K562 (cell line): Measurements from ENCODE around the gene ATRN. TPM values are rescaled to one million over a fixed set of nuclear protein-coding genes. Genes with fewer than 3 reads are reported as not detected.

Experiments used
- ATAC-seq: fragments of 200-7000 bp; cut with Tn5 transposase; 3 replicates; pipeline ENCODE4 v1.9.1; 2020; ENCODE audit warnings: moderate library complexity
- BruUV-seq: library from RNA; stranded (reverse); fragments of 400-500 nt; replicated peaks from 2 replicates; lab custom pipeline; 2021; lab: Mats Ljungman, UMichigan
- CTCF ChIA-PET: fragments of 300-600 bp; formaldehyde crosslinking; extraction: SDS; loops from one replicate; lab custom pipeline; 2021; ENCODE audit warnings: low intra/inter-chr PET ratio; lab: Yijun Ruan, JAX
- POLR2A ChIA-PET: fragments of 300-600, 350-650 bp; sonication (Branson Sonifier 250); formaldehyde crosslinking; extraction: SDS; loops from one replicate; lab custom pipeline; 2021; ENCODE audit warnings: antibody characterized with exemption, inconsistent platforms; lab: Yijun Ruan, JAX
- DNase-seq, 4 experiments: peaks; one replicate each; pipeline versions ENCODE4 v3.0.0 to v3.0.0-alpha.2; 2011 to 2018; ENCODE audit warnings: low spot score in 3 of 4, mixed read lengths in 3 of 4; ENCODE audit errors: extremely low read depth in 1 of 4
- FAIRE-seq: peaks from 2 replicates; lab custom pipeline; 2011; peaks lifted over from hg19 to GRCh38; lab: Jason Lieb, UNC
- H2AFZ ChIP-seq: 2 replicates; pipeline ENCODE4 v1.6.0; 2011; ENCODE audit warnings: low read depth, low read length, control low read depth, inconsistent platforms
- H3K27ac ChIP-seq: fragments of 200-600 bp; 3 replicates; pipeline ENCODE4 v1.8.0; 2011; ENCODE audit warnings: low read depth, mild to moderate bottlenecking, control low read depth, inconsistent platforms, low read length, moderate library complexity, mixed read lengths; ENCODE audit errors: extremely low read depth
- H3K27me3 ChIP-seq, 2 experiments: fragments of 300-600 bp in 1 of 2; 2 replicates in 1 of 2; 3 replicates in 1 of 2; pipeline versions ENCODE4 v1.6.0 to v1.8.0; 2011; ENCODE audit warnings: inconsistent platforms in 2 of 2, low read length in 2 of 2, mild to moderate bottlenecking in 1 of 2, mixed read lengths in 1 of 2, moderate library complexity in 1 of 2; ENCODE audit not compliant: control insufficient read depth in 2 of 2, insufficient read depth in 2 of 2
- H3K36me3 ChIP-seq: fragments of 300-600 bp; 3 replicates; pipeline ENCODE4 v1.8.0; 2011; ENCODE audit warnings: mild to moderate bottlenecking, low read length, inconsistent platforms; ENCODE audit not compliant: control insufficient read depth, insufficient read depth
- H3K4me1 ChIP-seq, 2 experiments: fragments of 200-600 bp in 1 of 2; replicated peaks in 1 of 2; 2 replicates in 1 of 2; 3 replicates in 1 of 2; pipeline versions ENCODE4 v1.5.1 to v1.8.0; 2011; ENCODE audit warnings: inconsistent platforms in 2 of 2, low read length in 2 of 2, mild to moderate bottlenecking in 1 of 2, mixed read lengths in 1 of 2, moderate library complexity in 1 of 2; ENCODE audit not compliant: control insufficient read depth in 2 of 2, insufficient read depth in 2 of 2
- H3K4me2 ChIP-seq: 2 replicates; pipeline ENCODE4 v1.6.1; 2011; ENCODE audit warnings: low read length, control low read depth, inconsistent platforms, mixed read lengths; ENCODE audit not compliant: insufficient read depth
- H3K4me3 ChIP-seq: fragments of 200-600 bp; sonication (generic), shearing (Covaris generic); 2 replicates; pipeline ENCODE4 v1.5.1; 2016; ENCODE audit warnings: control low read depth, inconsistent platforms
- H3K79me2 ChIP-seq: fragments of 200-600 bp; 3 replicates; pipeline ENCODE4 v1.8.0; 2011; ENCODE audit warnings: low read length, inconsistent platforms; ENCODE audit not compliant: control insufficient read depth, insufficient read depth
- H3K9ac ChIP-seq, 2 experiments: 2 replicates each; pipeline versions ENCODE4 v1.6.0 to v1.6.1; 2011; ENCODE audit warnings: low read depth in 2 of 2, low read length in 2 of 2, control low read depth in 1 of 2, inconsistent platforms in 1 of 2, mild to moderate bottlenecking in 1 of 2, mixed read lengths in 1 of 2; ENCODE audit not compliant: insufficient read depth in 1 of 2
- H3K9me1 ChIP-seq: one replicate; pipeline ENCODE4 v1.6.0; 2011; ENCODE audit warnings: inconsistent platforms, mild to moderate bottlenecking, low read length, moderate library complexity; ENCODE audit not compliant: control insufficient read depth, insufficient read depth
- H3K9me3 ChIP-seq: replicated peaks from 2 replicates; pipeline ENCODE4 v1.5.1; 2011; ENCODE audit warnings: low read depth, low read length, inconsistent platforms; ENCODE audit not compliant: control insufficient read depth, insufficient read depth
- H4K20me1 ChIP-seq: replicated peaks from 2 replicates; pipeline ENCODE4 v1.6.1; 2011; ENCODE audit warnings: low read length, inconsistent platforms, mixed read lengths; ENCODE audit not compliant: control insufficient read depth, insufficient read depth
- ATF1 ChIP-seq, 2 experiments: fragments of 450-650 bp in 1 of 2; IDR thresholded peaks; 2 replicates each; pipeline ENCODE4 v1.6.1; 2016; ENCODE audit warnings: missing compliant biosample characterization in 1 of 2, missing genetic modification characterization in 1 of 2
- ATF3 ChIP-seq, 2 experiments: fragments of 450-650 bp in 1 of 2; sonication (generic) in 1 of 2; formaldehyde crosslinking in 1 of 2; IDR thresholded peaks in 1 of 2; conservative IDR thresholded peaks in 1 of 2; 2 replicates each; pipeline versions ENCODE4 v1.6.1 to v1.8.1; 2016 to 2023; ENCODE audit warnings: mild to moderate bottlenecking in 2 of 2, moderate library complexity in 2 of 2, inconsistent platforms in 1 of 2, missing genetic modification reagents in 1 of 2
- BRD4 ChIP-seq: fragments of 200-600 bp; sonication (generic); IDR thresholded peaks from 2 replicates; pipeline ENCODE4 v1.6.1; 2017; ENCODE audit warnings: inconsistent platforms
- BRD9 ChIP-seq: fragments of 450-650 bp; IDR thresholded peaks from 2 replicates; pipeline ENCODE4 v1.6.1; 2018; ENCODE audit warnings: low read depth; ENCODE audit not compliant: partially characterized antibody
- HSF4 ChIP-seq: fragments of 250-450 bp; sonication (Bioruptor Pico); IDR thresholded peaks from 2 replicates; pipeline ENCODE4 v2.1.2; 2022; ENCODE audit warnings: mild to moderate bottlenecking, moderate library complexity, borderline replicate concordance
- ILF3 ChIP-seq: fragments of 450-650 bp; IDR thresholded peaks from 2 replicates; pipeline ENCODE4 v1.6.1; 2018; ENCODE audit warnings: antibody characterized with exemption, mild to moderate bottlenecking, moderate library complexity, borderline replicate concordance
- RFX1 ChIP-seq: fragments of 450-650 bp; IDR thresholded peaks from 2 replicates; pipeline ENCODE4 v1.6.1; 2016; ENCODE audit warnings: mild to moderate bottlenecking, moderate library complexity
- TBL1XR1 ChIP-seq, 2 experiments: IDR thresholded peaks; 2 replicates each; pipeline ENCODE4 v1.6.1; 2012; ENCODE audit warnings: improper control_type of control experiment in 2 of 2, low read length in 2 of 2, mild to moderate bottlenecking in 1 of 2
- TEAD1 ChIP-seq, 2 experiments: fragments of 450-650 bp in 1 of 2; sonication (generic) in 1 of 2; formaldehyde crosslinking; IDR thresholded peaks; 2 replicates each; pipeline versions ENCODE4 v1.4.0 to v1.8.0; 2020 to 2022; ENCODE audit warnings: mild to moderate bottlenecking in 2 of 2, missing genetic modification reagents in 1 of 2
- ZNF408 ChIP-seq: fragments of 250-450 bp; sonication (Bioruptor Pico); IDR thresholded peaks from 2 replicates; pipeline ENCODE4 v1.4.0; 2020; ENCODE audit warnings: low read depth, mild to moderate bottlenecking, moderate library complexity
- WGBS: fragments of 100-300 bp; shearing (Covaris generic); methylation state at CpG from one replicate; pipeline ENCODE4 v1.1.6; 2016; ENCODE audit warnings: low coverage, mixed read lengths; ENCODE audit not compliant: insufficient coverage; ENCODE audit errors: missing lambda C conversion rate; 5-methylcytosine and 5-hydroxymethylcytosine counted together
- in situ Hi-C: fragments of 300-500 bp; cut with MboI; formaldehyde crosslinking; loops from 4 replicates; pipeline ENCODE4 v1.15.0; 2018; ENCODE audit warnings: inconsistent platforms, mixed read lengths
- intact Hi-C: fragments of 100-400 bp; cut with micrococcal nuclease; formaldehyde crosslinking; loops from 2 replicates; pipeline ENCODE4 v1.14.2; 2022
- polyA plus RNA-seq, 8 experiments: library from polyadenylated mRNA; depleted of rRNA in 4 of 8; stranded (reverse) in 5 of 8; unstranded in 3 of 8; fragments of >200 nt; fragmentation: Nextera tagmentation in 2 of 8; fragmentation: Illumina TruSeq in 1 of 8; extraction: Ambion mirVana in 2 of 8; extraction: Trizol in 1 of 8; gene quantifications; 2 replicates each; pipeline versions ENCODE4 v1.2.1 to v1.2.3, GENCODE V29; 2011 to 2014; ENCODE audit warnings: inconsistent platforms in 1 of 8, missing spikeins in 1 of 8
- total RNA-seq, 7 experiments: library from RNA; depleted of rRNA in 6 of 7; stranded (reverse); fragments of >200 nt in 6 of 7; fragmentation: Illumina TruSeq in 2 of 7; extraction: Trizol in 2 of 7; gene quantifications; 2 replicates each; pipeline versions ENCODE4 v1.2.1 to v1.2.3, GENCODE V29; 2011 to 2021; ENCODE audit warnings: low replicate concordance in 1 of 7
- TF ChIP-seq, protein P1 (sequence below): fragments of 450-650 bp; IDR thresholded peaks from 2 replicates; pipeline ENCODE4 v1.7.0; 2016; ENCODE audit warnings: borderline replicate concordance

The ATRN gene
- total and polyA plus RNA-seq, 9 of the 15 experiments (the other 6 are each of a cell fraction or from before 2014, with no cell fraction given) = 0.69 to 16.5 (median 7.6) TPM

DNA sequence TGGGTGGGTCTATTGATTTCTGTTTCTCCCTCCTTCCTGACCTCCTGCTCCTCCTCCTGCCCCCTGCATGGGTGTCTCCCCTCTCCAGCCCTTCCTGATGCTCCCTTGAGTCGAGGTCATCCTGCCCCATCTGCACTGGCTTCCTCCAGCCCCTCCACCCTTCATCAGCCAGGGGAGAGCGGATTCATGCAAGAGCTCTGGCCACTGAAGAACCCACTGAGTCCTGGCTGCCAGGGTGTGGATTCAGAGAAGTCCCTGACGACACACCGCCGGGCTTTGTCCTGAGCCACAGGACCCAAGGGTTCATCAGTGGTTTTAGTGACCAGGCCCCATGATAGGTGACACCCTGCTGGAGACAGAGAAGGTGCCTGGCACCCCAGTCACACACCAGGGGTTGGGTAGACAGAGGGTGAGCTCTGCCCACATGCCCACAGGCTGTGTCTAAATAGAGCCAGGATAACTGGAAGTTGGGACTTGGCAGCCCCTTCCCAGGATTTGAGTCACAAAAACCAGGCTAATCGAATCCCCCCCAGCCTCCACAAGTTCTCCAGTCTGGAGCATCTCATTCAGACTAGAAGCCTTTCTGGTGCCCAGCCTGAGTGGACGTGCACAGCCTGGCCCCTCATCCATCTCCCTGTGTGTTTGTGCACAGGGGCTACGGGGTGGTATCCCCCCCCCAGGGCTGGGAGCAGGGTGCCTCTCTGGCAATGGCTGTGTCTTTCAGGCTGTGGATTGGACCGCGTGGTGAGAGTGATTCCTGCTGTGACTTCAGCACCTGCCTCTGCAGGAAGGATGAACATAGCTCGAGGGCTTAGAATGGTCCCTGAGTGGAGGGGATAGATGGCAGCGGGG is 191.2 kb downstream of the ATRN start:
- ATAC-seq (no peak), DNase-seq (no peak), FAIRE-seq (no peak)
- intact Hi-C loops (no loop called here), in situ Hi-C loops (no loop called here)
- peaks cover 0 to 41% of the 10 kb centered on the region in 2 experiments; a peak in 4 of 5 replicates for H3K27me3 ChIP-seq
- WGBS = 2% methylated on average over 12 of the region's 12 CpGs
- peaks cover 0 to 11% of the 10 kb centered on the region in 2 experiments; a peak in 4 of 5 replicates for H3K4me1 ChIP-seq
- no peaks in the 10 kb centered on the region for H3K9me3 ChIP-seq
- H3K79me2 ChIP-seq = no peaks in the 10 kb centered on the region
- POLR2A ChIA-PET = no interaction called here
- H3K27ac ChIP-seq = no peak overlapping the region
- H3K4me2 ChIP-seq = no peak overlapping the region
- BruUV-seq = no TSS peak
- H4K20me1 ChIP-seq = no peaks in the 10 kb centered on the region
- H3K9me1 ChIP-seq = no peaks in the 10 kb centered on the region
- CTCF ChIA-PET = no interaction called here
- H3K9ac ChIP-seq = no peak overlapping the region
- H3K36me3 ChIP-seq = no peaks in the 10 kb centered on the region
- no peak overlapping the region for H2AFZ ChIP-seq
- H3K4me3 ChIP-seq = no peak overlapping the region
- TF ChIP-seq ILF3 (no peak), TBL1XR1 (IDR thresholded peaks at IDR 0.05; ENCODE audit: low read length in 2 of 2) (no peak), BRD9 (no peak), RFX1 (no peak), ZNF408 (CRISPR knock-in tag) (no peak), ATF3 (IDR thresholded peaks at IDR 0.05) (no peak), ATF3 (CRISPR knock-in tag; conservative IDR thresholded peaks at IDR 0.05) (no peak), ATF1 (CRISPR knock-in tag; IDR thresholded peaks at IDR 0.05) (no peak), ATF1 (tag; IDR thresholded peaks at IDR 0.05) (no peak), HSF4 (CRISPR knock-in tag) (no peak), TEAD1 (CRISPR knock-in tag; IDR thresholded peaks at IDR 0.05) (no peak), BRD4 (no peak)
- TF ChIP-seq, protein P1, sequence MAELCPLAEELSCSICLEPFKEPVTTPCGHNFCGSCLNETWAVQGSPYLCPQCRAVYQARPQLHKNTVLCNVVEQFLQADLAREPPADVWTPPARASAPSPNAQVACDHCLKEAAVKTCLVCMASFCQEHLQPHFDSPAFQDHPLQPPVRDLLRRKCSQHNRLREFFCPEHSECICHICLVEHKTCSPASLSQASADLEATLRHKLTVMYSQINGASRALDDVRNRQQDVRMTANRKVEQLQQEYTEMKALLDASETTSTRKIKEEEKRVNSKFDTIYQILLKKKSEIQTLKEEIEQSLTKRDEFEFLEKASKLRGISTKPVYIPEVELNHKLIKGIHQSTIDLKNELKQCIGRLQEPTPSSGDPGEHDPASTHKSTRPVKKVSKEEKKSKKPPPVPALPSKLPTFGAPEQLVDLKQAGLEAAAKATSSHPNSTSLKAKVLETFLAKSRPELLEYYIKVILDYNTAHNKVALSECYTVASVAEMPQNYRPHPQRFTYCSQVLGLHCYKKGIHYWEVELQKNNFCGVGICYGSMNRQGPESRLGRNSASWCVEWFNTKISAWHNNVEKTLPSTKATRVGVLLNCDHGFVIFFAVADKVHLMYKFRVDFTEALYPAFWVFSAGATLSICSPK = no peak
